HT-29 (cell line): Measurements from ENCODE around the gene PTPRN2. TPM values are rescaled to one million over a fixed set of nuclear protein-coding genes. Genes with fewer than 3 reads are reported as not detected.

ENCODE experiments used
- DNase-seq: peaks from one replicate; pipeline ENCODE4 v3.0.0-alpha.2; 2015; ENCODE audit warnings: low spot score
- total RNA-seq: library from RNA; depleted of rRNA; stranded (reverse); fragments of >200 nt; shearing (Covaris generic); gene quantifications from 2 replicates; pipeline ENCODE4 v1.2.3, GENCODE V29; 2014

PTPRN2 gene
- total RNA-seq, 1 experiment from 2014 or later = 1.7 TPM

DNA sequence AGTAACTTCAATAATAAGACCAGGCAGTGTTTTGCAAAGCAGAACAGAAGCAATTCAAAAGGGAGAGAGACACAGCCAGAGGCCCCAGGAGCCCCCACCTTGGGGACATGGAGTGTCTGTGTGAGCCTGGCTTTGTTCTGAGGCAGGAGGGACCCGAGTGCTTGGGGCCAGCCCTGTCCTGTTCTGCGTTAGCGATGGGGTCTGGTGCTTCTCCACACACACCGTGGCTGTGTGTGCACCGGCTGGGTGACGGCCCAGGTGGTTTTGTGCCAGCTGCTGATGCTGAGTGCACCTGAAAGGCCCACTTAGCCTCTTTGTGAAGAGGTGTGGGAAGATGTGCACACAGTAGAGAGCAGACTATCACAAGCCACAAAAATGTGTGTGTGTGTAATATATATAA, 781.9 kb downstream of the PTPRN2 start:
- no peak for DNase-seq

DNA sequence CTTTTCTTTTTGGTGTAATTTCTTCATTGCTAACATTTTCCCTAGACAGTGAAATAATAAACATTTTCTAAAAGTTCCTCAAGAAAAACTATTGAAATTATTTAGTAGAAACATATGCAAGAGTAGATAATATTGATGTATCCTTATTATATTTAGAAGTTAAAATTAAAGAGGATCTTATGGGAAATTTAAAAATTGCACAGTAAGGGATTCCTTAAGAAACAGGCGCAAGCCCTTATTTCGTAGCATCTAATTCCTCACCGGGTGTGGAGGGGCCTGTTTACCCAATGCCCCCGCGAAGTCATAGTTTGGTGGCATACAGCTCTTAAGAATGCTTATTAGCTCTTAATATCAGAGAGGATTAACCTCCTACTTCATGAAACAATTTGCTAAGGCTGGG, 783.7 kb downstream of the PTPRN2 start:
- no peak for DNase-seq

DNA sequence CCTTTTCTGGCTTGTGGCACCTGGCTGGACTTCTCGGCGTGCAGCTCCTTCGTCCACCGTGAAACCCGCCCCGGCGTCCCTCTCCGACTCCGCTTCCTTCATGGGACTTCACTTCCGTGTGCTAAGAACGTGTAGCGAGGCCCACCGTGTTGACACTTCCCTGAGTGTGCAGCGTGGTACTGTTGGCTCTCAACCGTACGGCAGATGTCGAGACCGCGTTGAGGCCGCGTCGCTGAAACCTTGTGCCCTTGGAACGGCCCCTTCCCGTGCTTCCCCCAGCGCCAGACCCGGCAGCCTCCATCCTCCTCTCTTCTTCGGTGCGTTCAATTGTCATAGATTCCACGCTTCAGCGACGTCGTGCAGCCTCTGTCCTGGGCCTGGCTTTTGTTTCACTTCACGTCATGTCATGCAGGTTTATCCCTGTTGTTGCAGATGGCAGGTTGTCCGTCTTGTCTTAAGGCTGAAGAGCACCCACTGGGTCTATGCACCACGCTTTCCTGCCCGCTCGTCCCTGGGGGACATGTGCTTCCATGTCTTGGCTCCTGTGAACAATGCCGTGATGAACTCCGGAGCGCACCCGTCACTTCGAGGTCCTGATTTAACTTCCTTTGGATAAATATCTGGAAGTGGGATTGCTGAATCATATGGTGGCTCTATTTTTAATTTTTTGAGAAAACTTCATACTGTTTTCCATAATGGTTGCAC, 785.5 kb downstream of the PTPRN2 start:
- no peak for DNase-seq

DNA sequence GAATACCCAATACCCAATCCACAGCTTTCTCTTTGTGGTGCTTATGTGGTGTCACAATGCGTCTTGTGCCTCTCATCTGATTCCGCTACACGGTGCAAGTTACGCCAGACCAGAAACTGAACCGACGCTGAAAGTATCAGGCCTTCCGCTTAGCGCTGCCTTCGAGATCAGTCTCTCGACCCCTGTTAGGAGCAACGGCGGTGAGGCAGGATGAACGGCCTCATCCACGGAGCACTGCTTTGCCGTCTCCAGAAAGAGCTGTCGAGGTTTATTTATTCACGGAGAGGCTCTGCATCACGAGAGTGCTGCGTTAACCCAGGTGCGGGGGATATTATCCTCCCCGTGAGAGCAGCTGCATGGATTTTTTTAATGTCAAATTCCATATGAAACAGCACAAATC, 786.5 kb downstream of the PTPRN2 start:
- DNase-seq = no peak

DNA sequence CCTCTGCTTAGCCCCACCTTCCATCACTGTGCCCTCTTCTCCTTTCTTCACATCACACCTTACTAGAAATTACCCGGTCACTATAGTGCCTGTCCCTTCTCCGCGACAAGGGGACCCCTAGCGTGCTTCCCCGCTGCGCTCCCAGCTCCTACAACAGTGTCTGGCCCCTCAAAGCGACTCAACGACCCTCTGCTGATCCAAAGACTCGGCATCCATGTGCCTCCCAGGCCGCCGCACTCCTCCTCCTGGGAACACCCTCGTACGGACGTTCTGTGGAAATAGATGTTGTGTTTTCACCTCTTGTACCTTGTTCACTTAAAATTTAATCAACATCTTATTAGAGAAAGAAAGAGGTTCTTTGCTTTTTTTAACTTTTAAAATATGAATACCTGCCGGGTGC, 787.3 kb downstream of the PTPRN2 start:
- no peak for DNase-seq

DNA sequence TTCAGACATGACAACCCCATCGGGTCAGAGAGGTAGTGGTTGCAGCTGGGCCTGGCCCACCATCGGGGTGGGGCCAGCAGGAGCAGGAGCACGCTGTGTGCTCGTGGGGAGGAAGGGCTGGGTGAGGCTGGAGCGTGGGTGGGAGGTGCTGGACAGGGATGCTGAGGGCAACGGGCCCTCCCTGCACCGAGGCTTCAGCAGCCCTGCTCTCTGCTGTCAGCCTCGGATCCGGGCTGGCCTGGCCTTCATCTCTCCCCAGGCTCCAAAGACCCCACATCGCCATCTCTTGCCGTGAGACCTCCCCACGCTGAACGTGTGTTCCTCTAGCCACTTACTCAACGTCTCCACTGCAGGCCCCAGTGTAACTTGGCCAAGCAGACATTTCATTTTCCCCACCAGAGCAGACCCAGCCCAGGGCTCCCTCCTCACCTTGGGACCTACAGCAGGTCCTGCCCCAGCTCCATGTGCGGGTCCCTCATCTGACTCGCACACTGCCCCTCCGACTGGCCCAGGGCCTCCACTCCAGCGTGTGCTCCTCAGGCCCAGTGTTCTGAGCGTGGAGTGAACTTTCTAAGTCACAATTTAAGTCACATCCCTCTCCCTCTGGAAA, 788.4 kb downstream of the PTPRN2 start:
- DNase-seq = no peak

DNA sequence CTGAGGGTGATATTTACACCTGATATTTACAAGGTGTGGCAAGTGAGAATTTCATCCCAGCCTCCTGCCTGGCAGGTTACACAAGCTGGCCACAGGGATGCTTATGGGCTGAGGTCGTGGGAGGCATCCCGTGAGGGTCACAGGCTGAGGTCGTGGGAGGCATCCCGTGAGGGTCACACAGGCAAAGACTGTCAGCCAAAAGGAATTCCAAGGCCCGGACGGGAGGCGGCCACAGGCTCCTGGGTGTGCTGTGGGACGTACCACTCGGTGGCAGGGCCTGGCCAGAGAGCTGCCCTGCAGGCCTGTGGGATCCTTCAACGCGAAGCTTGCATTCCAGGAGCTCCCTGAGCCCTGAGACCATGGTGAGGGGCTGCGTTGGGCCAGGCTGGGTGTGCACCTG, 790.3 kb downstream of the PTPRN2 start:
- no peak for DNase-seq

DNA sequence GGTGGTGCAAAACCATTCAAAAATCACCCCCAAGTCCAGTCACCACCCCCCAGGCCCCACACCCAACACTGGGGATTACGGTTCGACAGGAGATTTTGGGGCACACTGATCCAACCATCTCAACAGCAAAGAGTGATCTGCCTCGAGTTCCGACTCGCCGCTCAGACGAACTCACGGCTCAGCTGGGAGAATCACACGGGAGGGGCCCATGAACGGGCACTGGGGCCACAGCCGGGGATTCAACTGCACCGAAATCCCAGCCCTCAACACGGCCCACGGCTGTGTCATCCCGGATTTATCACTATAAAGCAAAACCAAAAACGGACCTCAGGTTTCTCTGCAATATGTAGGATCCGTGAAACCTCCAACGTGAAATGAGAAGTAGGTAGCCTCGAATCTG, 790.8 kb downstream of the PTPRN2 start:
- DNase-seq = no peak

DNA sequence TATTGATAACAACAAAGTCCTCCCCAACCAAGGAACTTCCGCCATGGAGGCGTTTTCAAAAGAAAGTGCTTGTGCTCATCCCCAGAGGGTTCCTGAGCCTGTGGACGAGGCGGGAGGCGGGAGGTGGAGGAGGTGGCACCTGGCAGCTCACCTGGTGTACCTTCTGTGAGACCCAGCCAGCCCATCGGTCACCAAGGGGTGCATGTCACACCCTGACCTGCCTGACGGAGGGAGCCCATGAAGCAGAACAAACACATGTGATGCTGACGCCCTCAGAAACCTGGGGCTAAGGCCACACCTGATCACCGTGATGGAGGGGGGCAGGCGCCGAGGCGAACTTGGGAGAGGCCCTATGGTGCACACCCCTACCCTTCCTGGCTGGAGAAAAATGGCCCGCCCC, 792.0 kb downstream of the PTPRN2 start:
- DNase-seq = no peak

DNA sequence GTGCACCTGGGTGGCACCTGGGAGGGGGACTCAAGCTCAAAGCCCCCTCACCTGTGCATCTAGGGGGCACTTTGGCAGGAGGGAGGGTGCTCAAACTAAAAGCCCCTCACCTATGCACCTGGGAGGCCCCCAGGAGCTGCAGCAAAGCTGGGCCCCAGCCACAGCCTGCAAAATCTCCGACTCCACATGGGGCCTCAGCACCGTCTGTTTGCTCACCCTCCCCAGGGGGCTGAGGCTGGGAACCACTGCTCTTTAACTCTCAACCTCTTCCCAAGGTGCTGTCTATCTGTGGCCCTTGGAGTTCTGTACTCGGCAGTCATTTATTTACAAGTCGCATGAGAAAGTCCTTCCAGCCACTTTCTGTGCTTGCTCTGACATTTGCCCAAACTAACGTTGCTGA, 792.4 kb downstream of the PTPRN2 start:
- no peak for DNase-seq

DNA sequence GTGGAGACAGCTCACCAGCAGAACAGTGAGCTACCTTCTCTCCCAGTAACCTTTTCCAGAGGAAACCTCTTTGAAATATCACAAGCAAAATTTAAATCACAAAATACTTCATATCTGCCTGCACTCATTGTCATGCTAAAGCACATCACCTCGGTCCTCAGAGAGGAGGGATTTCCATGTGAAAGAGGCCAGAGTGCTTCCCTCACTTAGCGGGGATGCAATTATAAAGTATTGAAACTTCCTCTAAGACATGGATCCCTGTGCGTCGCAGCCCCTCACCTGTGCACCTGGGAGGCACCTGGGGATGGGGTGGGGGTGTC, 792.9 kb downstream of the PTPRN2 start:
- DNase-seq = no peak

DNA sequence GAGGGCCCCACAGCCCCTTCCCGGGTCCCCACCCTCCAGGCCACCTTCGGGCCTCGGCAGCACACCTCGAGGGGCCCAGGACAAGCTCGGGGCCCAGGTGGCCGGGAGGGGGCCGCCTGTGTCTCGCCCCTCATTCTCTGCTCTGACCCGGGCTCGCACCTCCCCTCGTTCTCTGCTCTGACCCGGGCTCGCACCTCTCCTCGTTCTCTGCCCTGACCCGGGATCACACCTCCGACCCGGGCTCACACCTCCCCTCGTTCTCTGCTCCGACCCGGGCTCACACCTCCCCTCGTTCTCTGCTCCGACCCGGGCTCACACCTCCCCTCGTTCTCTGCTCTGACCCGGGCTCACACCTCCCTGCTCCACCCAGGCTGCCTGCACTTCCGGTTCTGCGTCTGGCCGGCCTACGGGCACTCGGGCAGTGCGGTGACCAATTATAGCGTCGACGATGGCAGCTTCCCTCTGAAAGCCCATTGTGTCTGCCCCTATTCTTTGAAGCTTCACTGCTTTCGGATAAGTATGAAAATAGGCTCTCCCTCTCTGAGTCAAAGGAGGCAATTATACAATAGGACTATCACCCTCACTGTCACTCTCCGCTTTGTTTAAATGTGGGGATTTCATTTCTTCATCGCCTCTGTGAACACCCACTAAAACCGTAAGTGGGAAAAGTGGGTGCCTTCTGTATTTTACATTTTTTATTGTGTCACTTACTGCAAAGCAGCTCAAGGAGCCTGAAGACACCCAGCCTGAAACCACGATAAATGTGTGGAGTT, 793.5 kb downstream of the PTPRN2 start:
- DNase-seq = no peak

DNA sequence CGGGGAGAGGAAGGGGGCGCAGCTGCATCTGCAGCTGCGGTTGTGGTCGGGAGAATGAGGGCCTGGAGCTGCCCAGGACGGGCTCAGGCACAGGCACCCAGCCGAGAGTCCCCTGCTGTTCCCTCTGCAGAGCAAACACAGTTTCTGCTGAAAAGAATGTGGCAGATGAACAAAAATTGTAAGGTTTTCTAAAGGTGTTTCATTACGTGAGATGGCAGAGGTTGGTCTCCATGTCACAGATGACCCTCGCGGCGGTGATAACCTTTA, 794.6 kb downstream of the PTPRN2 start:
- DNase-seq = no peak

DNA sequence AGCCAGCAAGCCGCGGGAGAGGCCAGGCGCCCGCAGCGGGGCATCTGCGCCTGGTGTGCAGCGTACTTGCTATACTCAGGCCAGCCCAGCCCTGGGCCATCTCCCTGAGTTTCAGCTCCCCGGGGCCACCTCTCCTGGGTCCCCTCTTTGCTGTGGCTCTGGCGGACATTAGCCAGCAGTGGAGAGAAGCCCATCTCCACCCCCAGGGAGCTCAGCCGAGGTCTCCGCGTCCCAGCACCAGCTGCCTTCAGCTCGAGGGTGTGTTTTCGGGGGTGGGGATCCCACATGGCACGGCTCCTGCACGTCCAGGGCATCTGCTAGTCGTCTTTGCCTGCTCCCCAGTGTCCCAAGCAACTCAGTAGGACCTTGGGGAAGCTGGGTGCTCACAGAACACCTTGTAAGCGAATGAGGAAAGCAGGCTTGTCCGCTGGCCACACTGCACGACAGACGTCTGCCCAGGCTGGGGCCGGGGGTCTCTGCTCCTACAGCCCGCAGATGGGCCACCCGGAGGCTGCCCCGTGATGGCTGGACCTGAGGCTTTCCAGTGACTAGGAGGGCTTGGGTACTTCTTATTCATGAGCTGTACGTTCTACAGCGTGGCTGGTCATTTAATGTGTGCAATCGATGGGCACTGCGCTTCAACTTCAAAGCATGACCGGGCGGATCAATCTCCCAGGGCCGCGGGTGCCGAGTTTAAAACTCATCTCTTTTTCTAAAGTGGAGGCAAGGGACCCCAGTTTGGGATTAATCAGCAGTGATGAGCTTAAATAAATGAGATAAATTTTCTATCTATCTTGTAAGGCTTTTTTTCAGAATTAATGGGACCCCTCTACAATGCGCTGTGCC, 795.2 kb downstream of the PTPRN2 start:
- no peak for DNase-seq

DNA sequence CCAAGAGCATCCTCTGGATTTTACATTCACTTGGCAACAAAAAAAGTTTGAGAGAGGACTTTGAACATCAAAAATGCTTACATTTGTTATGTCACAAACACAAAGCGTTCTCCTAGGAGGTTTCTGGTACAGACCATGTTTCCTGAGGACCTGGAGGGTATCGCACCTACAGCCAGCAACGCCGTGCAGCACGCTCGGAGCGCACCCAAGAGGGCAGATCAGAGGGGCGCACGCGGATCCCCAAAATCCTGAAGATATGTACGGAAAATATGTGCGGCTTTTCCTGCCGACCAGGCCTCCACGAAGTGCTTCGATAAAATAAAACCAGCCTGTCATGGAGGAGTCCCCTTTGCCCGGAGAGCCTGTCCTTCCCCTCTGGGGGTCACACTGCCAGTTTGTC, 796.0 kb downstream of the PTPRN2 start:
- DNase-seq = no peak

DNA sequence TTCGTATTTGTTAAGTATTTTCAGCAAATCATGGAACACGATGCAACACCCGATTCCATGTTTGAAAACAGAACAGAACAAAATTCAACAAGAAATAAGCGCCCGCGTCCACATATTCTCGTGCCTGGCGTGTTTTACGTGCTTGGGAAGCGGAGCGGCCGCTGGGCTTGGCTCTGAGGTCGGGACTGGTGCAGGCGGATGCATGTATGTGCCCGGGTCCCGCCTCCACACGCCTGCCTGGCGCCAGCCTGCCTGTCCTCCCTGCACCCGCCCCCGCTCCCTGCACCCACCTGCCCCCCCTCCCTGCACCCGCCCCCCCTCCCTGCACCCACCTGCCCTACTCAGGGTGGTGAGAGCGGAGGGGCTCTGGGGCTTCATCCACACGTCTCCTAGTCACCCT, 796.4 kb downstream of the PTPRN2 start:
- no peak for DNase-seq

DNA sequence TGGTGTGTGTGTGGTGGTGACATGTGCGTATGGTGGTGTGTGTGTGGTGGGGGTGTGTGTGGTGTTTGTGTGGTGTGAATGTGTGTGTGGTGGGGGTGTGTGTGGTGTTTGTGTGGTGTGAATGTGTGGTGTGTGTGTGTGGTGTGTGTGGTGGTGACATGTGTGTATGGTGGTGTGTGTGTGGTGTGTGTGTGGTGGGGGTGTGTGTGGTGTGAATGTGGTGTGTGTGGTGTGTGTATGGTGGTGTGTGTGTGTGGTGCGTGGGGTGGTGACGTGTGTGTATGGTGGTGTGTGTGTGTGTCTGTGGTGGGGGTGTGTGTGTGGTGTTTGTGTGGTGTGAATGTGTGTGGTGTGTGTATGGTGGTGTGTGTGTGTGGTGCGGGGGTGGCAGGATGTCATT, 797.7 kb downstream of the PTPRN2 start:
- no peak for DNase-seq

DNA sequence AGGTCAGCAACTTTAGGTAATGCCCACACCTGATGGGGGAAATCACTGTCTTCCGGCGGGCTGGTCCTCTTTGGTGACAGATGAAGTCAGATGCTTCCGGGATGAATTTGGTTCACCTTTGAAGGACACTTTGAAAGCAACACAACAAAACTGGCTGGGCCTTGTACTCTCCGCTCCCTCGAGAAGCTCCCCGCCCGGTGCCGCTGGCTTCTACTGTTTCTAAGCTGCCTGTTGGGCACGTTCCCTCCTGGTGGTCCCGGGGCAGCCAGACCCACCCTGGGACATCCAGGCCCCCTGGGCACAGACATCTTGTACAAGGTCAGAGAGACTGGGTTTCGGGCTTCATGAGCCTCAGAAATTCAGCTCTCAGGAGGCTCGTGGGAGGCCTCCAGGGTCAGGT, 798.5 kb downstream of the PTPRN2 start:
- no peak for DNase-seq

DNA sequence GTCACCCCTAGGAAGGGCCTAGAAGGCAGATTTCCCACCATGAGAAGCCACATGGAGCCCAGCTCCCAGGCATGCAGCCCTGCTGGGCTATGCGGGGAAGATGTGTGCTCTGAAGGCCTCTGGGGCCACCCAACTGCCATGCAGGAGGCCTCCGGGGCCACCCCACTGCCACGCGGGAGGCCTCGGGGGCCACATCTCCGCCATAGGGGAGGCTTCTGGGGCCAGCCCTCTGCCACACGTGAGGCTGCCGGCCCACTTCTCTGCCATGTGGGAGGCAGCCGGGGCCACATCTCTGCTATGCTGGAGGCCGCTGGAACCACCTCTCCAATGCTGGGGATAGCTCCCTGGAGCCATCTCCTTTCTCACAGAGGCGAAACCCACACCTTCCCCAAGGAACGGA, 799.0 kb downstream of the PTPRN2 start:
- DNase-seq = no peak

DNA sequence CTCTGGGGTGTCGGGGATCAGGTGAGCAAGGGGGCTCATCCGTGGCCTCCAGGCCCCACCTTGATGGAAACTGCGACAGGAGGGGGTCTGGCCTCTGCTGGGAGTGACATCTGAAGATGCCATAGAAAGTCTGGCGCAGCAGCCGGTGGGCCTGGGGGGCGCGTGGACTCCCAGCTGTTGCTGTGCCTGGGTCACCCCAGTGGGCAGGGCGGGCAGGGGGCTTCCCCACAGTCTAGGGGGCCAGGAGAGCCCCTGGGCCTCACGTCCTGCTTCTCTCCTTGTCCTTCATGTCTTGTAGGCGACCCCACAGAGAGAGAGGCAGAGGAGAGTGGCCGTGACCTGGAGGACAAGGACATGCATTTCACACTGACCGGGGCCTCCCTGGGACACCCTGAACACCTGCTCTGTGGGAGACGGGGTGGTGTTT, 800.3 kb downstream of the PTPRN2 start:
- no peak for DNase-seq

DNA sequence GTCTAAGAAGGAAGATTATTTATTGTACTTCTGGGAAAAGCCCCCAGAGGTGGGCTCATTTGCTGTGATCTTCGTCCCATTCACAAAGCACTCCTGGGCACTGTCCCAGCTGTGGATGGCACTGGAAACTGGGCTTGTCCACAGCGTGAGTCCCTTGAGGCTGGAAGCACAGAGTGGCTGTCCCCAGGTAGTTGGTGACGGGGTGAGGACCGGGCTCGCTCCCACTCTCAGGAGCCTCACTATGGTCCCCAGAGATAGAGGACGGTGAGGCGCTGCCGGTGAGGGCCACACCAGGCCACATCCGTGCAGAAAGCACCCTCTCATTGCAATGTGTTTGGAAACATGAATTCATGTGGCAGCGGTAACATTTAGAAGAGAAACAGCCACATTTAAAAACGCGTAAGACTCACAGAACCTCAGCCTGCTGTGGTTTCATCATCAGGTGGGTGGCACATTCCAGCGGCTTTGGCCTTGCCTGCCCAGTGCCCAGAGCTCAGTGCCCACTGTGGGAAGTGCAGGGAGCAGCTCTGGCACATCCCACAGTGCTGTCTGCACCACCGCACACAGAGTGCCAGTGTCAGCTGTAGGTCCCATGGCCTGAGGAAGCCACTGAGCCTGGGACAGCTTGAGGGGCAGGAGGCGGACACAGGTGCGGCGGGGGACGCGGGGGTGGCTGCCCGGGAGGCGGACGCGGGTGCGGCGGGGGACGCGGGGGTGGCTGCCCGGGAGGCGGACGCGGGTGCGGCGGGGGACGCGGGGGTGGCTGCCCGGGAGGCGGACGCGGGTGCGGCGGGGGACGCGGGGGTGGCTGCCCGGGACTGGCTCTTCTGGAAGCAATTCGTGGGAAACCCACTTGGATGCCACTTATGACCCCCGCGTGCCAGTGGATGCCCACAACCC, 801.0 kb downstream of the PTPRN2 start:
- no peak for DNase-seq
